ENCODE measurements around the gene NADK2. TPM values are rescaled to one million over a fixed set of nuclear protein-coding genes. Genes with fewer than 3 reads are reported as not detected.

NADK2 gene
- total and polyA plus RNA-seq, 10 of the 15 experiments (the other 5 are each of a cell fraction or from before 2014, with no cell fraction given): 2.4 to 9.0 (median 6.3) TPM

DNA sequence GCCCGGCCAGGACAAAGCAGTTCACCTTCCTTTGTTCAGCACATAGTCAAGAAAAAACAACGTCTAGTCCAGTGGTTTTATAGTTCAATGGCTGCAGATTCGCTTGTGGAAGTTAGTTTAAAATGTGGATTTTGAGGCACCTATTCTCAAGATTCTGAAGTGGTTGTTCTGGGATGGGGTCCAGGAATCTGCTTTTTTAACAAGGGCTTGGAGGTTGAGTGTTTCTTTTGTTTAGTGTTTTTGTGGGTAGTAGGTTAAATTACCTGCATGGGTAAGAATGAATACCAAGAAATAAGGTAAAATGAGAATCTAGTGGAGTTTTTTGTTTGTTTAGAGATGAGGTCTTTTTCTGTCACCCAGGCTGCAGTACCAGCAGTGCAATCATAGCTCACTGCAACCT lies 28.4 kb upstream of the NADK2 start:
- Histone ChIP-seq H3K79me2 (ENCODE audit: control insufficient read depth, insufficient read depth, low read length) (no peaks in the 10 kb centered on the region), H3K27me3 (replicated peaks in 1 of 2; ENCODE audit: control insufficient read depth in 2 of 2, insufficient read depth in 2 of 2, low read length in 1 of 2) (no peaks in the 10 kb centered on the region), H4K20me1 (ENCODE audit: control insufficient read depth, insufficient read depth) (no peaks in the 10 kb centered on the region), H3K36me3 (ENCODE audit: control insufficient read depth in 2 of 2, insufficient read depth in 2 of 2, low read length in 1 of 2) (no peaks in the 10 kb centered on the region), H2AFZ (ENCODE audit: control insufficient read depth, low read depth, low read length) (no peak overlapping the region), H3K27ac (ENCODE audit: control insufficient read depth, insufficient read depth) (no peak overlapping the region), H3K9me3 (replicated peaks; ENCODE audit: control insufficient read depth, insufficient read depth, low read length) (no peaks in the 10 kb centered on the region), H3K9ac (ENCODE audit: control insufficient read depth, insufficient read depth, low read length) (no peak overlapping the region), H3K4me3 (no peak overlapping the region), H3K4me1 (ENCODE audit: control insufficient read depth, insufficient read depth, low read length) (no peaks in the 10 kb centered on the region), H3K4me2 (ENCODE audit: control insufficient read depth, insufficient read depth) (no peak overlapping the region)
- ChIA-PET SMC1A (ENCODE audit: uncharacterized antibody, unreplicated experiment) (interaction anchor here (1.3 kb wide), 1 partner anchor 36 kb away, joined by 4 read pairs; no protein-coding TSS in a partner anchor), RAD21 (ENCODE audit: unreplicated experiment) (no interaction called here), POLR2A (no interaction called here), CTCF (interaction anchor here (1.2 to 1.6 kb wide), 2 partner anchors 8 to 37 kb away, joined by 3 read pairs; no protein-coding TSS in a partner anchor)
- ATAC-seq: no peak
- in situ Hi-C loops (cut with MboI) (no loop called here), intact Hi-C loops (cut with micrococcal nuclease; ENCODE audit: unreplicated experiment) (no loop called here)
- no peak for DNase-seq (ENCODE audit: low read depth, low spot score)
- WGBS (ENCODE audit: insufficient coverage, insufficient replicate concordance, low lambda C conversion rate, missing lambda C conversion rate): 19% methylated on average over 3 of the region's 3 CpGs
- no TSS peak for BruUV-seq (replicated peaks)
- no peak for FAIRE-seq
- TF ChIP-seq NR2C2 (IDR thresholded peaks at IDR 0.05; ENCODE audit: borderline replicate concordance, control insufficient read depth, insufficient read length, low read depth) (no peak), CHD4 (IDR thresholded peaks at IDR 0.05) (no peak), SREBF1 (IDR thresholded peaks at IDR 0.05; ENCODE audit: low read length) (no peak), RFX5 (IDR thresholded peaks at IDR 0.05; ENCODE audit: low read depth, low read length) (no peak), SREBF2 (IDR thresholded peaks at IDR 0.05; ENCODE audit: low read length) (no peak), NRF1 (conservative IDR thresholded peaks at IDR 0.05; ENCODE audit: low read depth, low read length) (no peak), ZNF217 (IDR thresholded peaks at IDR 0.05) (no peak), TCF12 (IDR thresholded peaks at IDR 0.05; ENCODE audit: low read depth, low read length) (no peak), POLR2AphosphoS2 (IDR thresholded peaks at IDR 0.05; ENCODE audit: low read depth, low read length) (no peak), ASH2L (IDR thresholded peaks at IDR 0.05; ENCODE audit: borderline replicate concordance, low read depth) (no peak), JUNB (IDR thresholded peaks at IDR 0.05) (no peak)
- TF ChIP-seq, protein P1, sequence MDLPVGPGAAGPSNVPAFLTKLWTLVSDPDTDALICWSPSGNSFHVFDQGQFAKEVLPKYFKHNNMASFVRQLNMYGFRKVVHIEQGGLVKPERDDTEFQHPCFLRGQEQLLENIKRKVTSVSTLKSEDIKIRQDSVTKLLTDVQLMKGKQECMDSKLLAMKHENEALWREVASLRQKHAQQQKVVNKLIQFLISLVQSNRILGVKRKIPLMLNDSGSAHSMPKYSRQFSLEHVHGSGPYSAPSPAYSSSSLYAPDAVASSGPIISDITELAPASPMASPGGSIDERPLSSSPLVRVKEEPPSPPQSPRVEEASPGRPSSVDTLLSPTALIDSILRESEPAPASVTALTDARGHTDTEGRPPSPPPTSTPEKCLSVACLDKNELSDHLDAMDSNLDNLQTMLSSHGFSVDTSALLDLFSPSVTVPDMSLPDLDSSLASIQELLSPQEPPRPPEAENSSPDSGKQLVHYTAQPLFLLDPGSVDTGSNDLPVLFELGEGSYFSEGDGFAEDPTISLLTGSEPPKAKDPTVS (IDR thresholded peaks at IDR 0.05; ENCODE audit: low read depth, low read length): no peak
- TF ChIP-seq, protein P2, sequence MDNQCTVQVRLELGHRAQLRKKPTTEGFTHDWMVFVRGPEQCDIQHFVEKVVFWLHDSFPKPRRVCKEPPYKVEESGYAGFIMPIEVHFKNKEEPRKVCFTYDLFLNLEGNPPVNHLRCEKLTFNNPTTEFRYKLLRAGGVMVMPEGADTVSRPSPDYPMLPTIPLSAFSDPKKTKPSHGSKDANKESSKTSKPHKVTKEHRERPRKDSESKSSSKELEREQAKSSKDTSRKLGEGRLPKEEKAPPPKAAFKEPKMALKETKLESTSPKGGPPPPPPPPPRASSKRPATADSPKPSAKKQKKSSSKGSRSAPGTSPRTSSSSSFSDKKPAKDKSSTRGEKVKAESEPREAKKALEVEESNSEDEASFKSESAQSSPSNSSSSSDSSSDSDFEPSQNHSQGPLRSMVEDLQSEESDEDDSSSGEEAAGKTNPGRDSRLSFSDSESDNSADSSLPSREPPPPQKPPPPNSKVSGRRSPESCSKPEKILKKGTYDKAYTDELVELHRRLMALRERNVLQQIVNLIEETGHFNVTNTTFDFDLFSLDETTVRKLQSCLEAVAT (IDR thresholded peaks at IDR 0.05): no peak
- TF ChIP-seq, protein P3, sequence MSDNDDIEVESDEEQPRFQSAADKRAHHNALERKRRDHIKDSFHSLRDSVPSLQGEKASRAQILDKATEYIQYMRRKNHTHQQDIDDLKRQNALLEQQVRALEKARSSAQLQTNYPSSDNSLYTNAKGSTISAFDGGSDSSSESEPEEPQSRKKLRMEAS (IDR thresholded peaks at IDR 0.05; ENCODE audit: low read depth, low read length): no peak
- TF ChIP-seq, protein P4, sequence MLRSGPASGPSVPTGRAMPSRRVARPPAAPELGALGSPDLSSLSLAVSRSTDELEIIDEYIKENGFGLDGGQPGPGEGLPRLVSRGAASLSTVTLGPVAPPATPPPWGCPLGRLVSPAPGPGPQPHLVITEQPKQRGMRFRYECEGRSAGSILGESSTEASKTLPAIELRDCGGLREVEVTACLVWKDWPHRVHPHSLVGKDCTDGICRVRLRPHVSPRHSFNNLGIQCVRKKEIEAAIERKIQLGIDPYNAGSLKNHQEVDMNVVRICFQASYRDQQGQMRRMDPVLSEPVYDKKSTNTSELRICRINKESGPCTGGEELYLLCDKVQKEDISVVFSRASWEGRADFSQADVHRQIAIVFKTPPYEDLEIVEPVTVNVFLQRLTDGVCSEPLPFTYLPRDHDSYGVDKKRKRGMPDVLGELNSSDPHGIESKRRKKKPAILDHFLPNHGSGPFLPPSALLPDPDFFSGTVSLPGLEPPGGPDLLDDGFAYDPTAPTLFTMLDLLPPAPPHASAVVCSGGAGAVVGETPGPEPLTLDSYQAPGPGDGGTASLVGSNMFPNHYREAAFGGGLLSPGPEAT (IDR thresholded peaks at IDR 0.05; ENCODE audit: low read depth): no peak
- TF ChIP-seq, protein P5, sequence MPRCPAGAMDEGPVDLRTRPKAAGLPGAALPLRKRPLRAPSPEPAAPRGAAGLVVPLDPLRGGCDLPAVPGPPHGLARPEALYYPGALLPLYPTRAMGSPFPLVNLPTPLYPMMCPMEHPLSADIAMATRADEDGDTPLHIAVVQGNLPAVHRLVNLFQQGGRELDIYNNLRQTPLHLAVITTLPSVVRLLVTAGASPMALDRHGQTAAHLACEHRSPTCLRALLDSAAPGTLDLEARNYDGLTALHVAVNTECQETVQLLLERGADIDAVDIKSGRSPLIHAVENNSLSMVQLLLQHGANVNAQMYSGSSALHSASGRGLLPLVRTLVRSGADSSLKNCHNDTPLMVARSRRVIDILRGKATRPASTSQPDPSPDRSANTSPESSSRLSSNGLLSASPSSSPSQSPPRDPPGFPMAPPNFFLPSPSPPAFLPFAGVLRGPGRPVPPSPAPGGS (IDR thresholded peaks at IDR 0.05; ENCODE audit: borderline replicate concordance, insufficient read depth, low read depth, low read length, poor library complexity, severe bottlenecking): no peak
- TF ChIP-seq, protein P6, sequence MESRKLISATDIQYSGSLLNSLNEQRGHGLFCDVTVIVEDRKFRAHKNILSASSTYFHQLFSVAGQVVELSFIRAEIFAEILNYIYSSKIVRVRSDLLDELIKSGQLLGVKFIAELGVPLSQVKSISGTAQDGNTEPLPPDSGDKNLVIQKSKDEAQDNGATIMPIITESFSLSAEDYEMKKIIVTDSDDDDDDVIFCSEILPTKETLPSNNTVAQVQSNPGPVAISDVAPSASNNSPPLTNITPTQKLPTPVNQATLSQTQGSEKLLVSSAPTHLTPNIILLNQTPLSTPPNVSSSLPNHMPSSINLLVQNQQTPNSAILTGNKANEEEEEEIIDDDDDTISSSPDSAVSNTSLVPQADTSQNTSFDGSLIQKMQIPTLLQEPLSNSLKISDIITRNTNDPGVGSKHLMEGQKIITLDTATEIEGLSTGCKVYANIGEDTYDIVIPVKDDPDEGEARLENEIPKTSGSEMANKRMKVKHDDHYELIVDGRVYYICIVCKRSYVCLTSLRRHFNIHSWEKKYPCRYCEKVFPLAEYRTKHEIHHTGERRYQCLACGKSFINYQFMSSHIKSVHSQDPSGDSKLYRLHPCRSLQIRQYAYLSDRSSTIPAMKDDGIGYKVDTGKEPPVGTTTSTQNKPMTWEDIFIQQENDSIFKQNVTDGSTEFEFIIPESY (IDR thresholded peaks at IDR 0.05): no peak
